Adrenal gland (tissue), 12 donors: Measurements from ENCODE around the gene TMEM252. TPM values are rescaled to one million over a fixed set of nuclear protein-coding genes. Genes with fewer than 3 reads are reported as not detected.

Experiments used
- DNase-seq, 7 donors: peaks; one replicate each; pipeline ENCODE4 v3.0.0-alpha.2; 2019 to 2020
- H3K27ac ChIP-seq, 5 donors: fragments of 200-600 bp; sonication (generic) in 4 of 5; 1 replicate in 3 of 5; 2 replicates in 2 of 5; pipeline versions ENCODE4 v1.5.1 to v1.8.0; 2016 to 2020; ENCODE audit warnings: mild to moderate bottlenecking in 1 of 5
- H3K27me3 ChIP-seq: fragments of 200-600 bp; 2 replicates; pipeline ENCODE4 v1.8.0; 2021
- H3K36me3 ChIP-seq, 2 donors: fragments of 200-600 bp; replicated peaks in 1 of 2; 1 replicate in 1 of 2; 2 replicates in 1 of 2; pipeline versions ENCODE4 v1.5.1 to v1.8.0; 2018 to 2022
- H3K4me1 ChIP-seq, 2 donors: fragments of 200-600 bp; replicated peaks in 1 of 2; 1 replicate in 1 of 2; 2 replicates in 1 of 2; pipeline versions ENCODE4 v1.5.1 to v1.8.0; 2018 to 2021
- H3K4me3 ChIP-seq, 4 donors: fragments of 200-600 bp; sonication (generic) in 3 of 4; one replicate each; pipeline ENCODE4 v1.5.1; 2016 to 2018
- H3K9me3 ChIP-seq, 3 donors: fragments of 200-600 bp; sonication (generic) in 1 of 3; replicated peaks in 1 of 3; 1 replicate in 2 of 3; 2 replicates in 1 of 3; pipeline versions ENCODE4 v1.5.1 to v1.8.0; 2016 to 2021
- CTCF ChIP-seq, 6 experiments: fragments of 450-650 bp in 4 of 6; fragments of 200-600 bp in 2 of 6; sonication (generic) in 1 of 6; IDR thresholded peaks; 1 replicate in 5 of 6; 2 replicates in 1 of 6; pipeline versions ENCODE4 v1.5.1 to v1.8.0; 2016 to 2021; ENCODE audit warnings: antibody characterized with exemption in 6 of 6, mild to moderate bottlenecking in 2 of 6, moderate library complexity in 1 of 6
- POLR2A ChIP-seq, 2 donors: fragments of 450-650 bp; IDR thresholded peaks; one replicate each; pipeline ENCODE4 v1.6.1; 2017; ENCODE audit warnings: antibody characterized with exemption in 2 of 2, mild to moderate bottlenecking in 2 of 2, moderate library complexity in 1 of 2
- WGBS, 4 donors: extraction: QIAGEN DNeasy Blood & Tissue Kit in 2 of 4; methylation state at CpG; one replicate each; pipeline versions ENCODE4 v1.1.5 to v1.1.7; 2013 to 2017; 5-methylcytosine and 5-hydroxymethylcytosine counted together
- intact Hi-C, 2 donors: fragments of 100-400 bp; cut with DNase I; formaldehyde crosslinking; loops; one replicate each; pipeline versions ENCODE4 v1.14.1 to v1.15.0; 2022 to 2023
- polyA plus RNA-seq, 3 donors: library from polyadenylated mRNA; stranded (reverse); fragments of 200-250 nt in 2 of 3; fragments of 350-450 nt in 1 of 3; fragmentation: Illumina TruSeq in 1 of 3; extraction: RNeasy Lipid Tissue Mini Kit (QIAGEN cat#74804) in 1 of 3; gene quantifications; one replicate each; pipeline ENCODE4 v1.2.3, GENCODE V29; 2013 to 2014
- total RNA-seq, 9 donors: library from RNA; depleted of rRNA in 4 of 9; stranded (reverse); fragments of >200 nt in 4 of 9; fragments of 120-200 nt in 1 of 9; fragmentation: NEBNext Ultra II Directional in 1 of 9; extraction: Animal tissue kit (Norgen Biotek cat#: 25700) in 1 of 9; gene quantifications; one replicate each; pipeline versions ENCODE4 v1.1.0 to v1.2.4, GENCODE V29; 2013 to 2023
- donor health status: healthy with polysubstance abuse.
- donor health status: Bipolar disorder and iron deficiency.
- donor health status: DM: yes; HTN: yes; CAD: no.
- donor health status: DM: no; HTN: no; CAD: no.
- donor health status: DM: no; HTN: no; CAD: no.
- donor health status: DM: yes; HTN: yes; CAD: no.

The TMEM252 gene
- total and polyA plus RNA-seq, 12 donors = not detected

- H3K4me1 ChIP-seq = no peaks in the 10 kb centered on the region
- no peak for DNase-seq
- no peaks in the 10 kb centered on the region for H3K36me3 ChIP-seq
- H3K9me3 ChIP-seq = no peaks in the 10 kb centered on the region
- H3K27ac ChIP-seq = no peak overlapping the region
- H3K27me3 ChIP-seq = no peaks in the 10 kb centered on the region
- 54 to 67% (median 61%) methylated on average over 4 of the region's 4 CpGs for whole genome bisulfite sequencing, 4 donors
- TF ChIP-seq CTCF (IDR thresholded peaks at IDR 0.05) = no peak
- H3K4me3 ChIP-seq = no peak overlapping the region
- intact Hi-C loops = no loop called here
Observed at GRCh38 chr9:68522131-68522530, 18.6 kb downstream of the TMEM252 start.

- peak in 4 of 7 donors; percentile 50 to 77 (median 58) for DNase-seq
- intact Hi-C loops = no loop called here
- TF ChIP-seq POLR2A (IDR thresholded peaks at IDR 0.05) (peak in 1 of 2 donors; percentile 8), CTCF (IDR thresholded peaks at IDR 0.05) (no peak)
- 71 to 81% (median 78%) methylated on average over 4 of the region's 4 CpGs for WGBS, 4 donors
- Histone ChIP-seq H3K27ac (peak overlapping the region in 2 of 5 donors; percentile 2 to 78), H3K36me3 (no peaks in the 10 kb centered on the region), H3K4me3 (no peak overlapping the region), H3K4me1 (peaks cover 3 to 8% of the 10 kb centered on the region in 2 donors), H3K9me3 (no peaks in the 10 kb centered on the region), H3K27me3 (no peaks in the 10 kb centered on the region)
Observed at GRCh38 chr9:68515326-68516017, 25.2 kb downstream of the TMEM252 start.

- TF ChIP-seq POLR2A (IDR thresholded peaks at IDR 0.05) = no peak
- no peak for TF ChIP-seq CTCF (IDR thresholded peaks at IDR 0.05)
- Histone ChIP-seq H3K9me3 (no peaks in the 10 kb centered on the region), H3K27me3 (no peaks in the 10 kb centered on the region), H3K36me3 (no peaks in the 10 kb centered on the region), H3K27ac (no peak overlapping the region), H3K4me3 (no peak overlapping the region), H3K4me1 (peaks cover 3 to 8% of the 10 kb centered on the region in 2 donors)
- intact Hi-C loops = no loop called here
- DNase-seq = no peak
- 92 to 97% (median 96%) methylated on average over 4 of the region's 4 CpGs for WGBS, 4 donors
Observed at GRCh38 chr9:68513981-68514380, 26.7 kb downstream of the TMEM252 start.

GRCh38 chr9:68513385-68513784 lies 27.3 kb downstream of the TMEM252 start:
- H3K27me3 ChIP-seq = no peaks in the 10 kb centered on the region
- TF ChIP-seq POLR2A (IDR thresholded peaks at IDR 0.05) (no peak), CTCF (IDR thresholded peaks at IDR 0.05) (no peak)
- intact Hi-C loops = no loop called here
- H3K36me3 ChIP-seq = no peaks in the 10 kb centered on the region
- H3K9me3 ChIP-seq = no peaks in the 10 kb centered on the region
- peaks cover 3 to 8% of the 10 kb centered on the region in 2 donors for H3K4me1 ChIP-seq
- WGBS, 4 donors = 57 to 67% (median 60%) methylated on average over 3 of the region's 3 CpGs
- H3K27ac ChIP-seq = no peak overlapping the region
- no peak overlapping the region for H3K4me3 ChIP-seq
- DNase-seq = no peak
